ENCODE data around the gene GNPNAT1.

DNA sequence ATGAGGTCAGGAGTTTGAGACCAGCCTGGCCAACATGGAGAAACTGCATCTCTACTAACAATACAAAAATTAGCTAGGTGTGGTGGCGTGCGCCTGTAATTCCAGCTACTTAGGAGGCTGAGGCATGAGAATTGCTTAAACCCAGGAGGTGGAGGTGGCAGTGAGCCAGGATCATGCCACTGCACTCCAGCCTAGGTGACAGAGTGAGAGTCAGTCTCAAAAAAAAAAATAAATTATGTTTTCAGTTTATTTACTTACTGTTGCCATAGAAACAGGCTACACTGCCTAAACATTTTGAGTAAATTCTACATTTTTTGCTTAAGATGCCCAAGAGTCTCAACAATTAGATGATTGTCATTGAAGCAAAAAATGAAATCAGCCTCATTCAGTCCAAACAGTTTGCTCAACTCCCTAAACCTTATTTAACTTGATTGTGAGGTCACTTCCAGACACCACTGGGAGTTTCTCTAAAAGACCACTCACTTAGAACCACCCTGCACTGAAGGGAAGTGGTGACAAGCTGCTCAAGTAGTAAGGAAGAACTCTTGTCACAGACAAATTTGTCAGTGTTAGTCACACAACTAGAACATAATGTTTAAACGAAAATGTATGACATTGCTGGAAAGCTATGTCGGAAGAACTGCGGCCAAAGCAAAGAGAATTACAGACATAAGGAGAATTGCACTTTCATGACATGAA lies 9.8 kb upstream of the GNPNAT1 start:
- TF ChIP-seq, protein P1, sequence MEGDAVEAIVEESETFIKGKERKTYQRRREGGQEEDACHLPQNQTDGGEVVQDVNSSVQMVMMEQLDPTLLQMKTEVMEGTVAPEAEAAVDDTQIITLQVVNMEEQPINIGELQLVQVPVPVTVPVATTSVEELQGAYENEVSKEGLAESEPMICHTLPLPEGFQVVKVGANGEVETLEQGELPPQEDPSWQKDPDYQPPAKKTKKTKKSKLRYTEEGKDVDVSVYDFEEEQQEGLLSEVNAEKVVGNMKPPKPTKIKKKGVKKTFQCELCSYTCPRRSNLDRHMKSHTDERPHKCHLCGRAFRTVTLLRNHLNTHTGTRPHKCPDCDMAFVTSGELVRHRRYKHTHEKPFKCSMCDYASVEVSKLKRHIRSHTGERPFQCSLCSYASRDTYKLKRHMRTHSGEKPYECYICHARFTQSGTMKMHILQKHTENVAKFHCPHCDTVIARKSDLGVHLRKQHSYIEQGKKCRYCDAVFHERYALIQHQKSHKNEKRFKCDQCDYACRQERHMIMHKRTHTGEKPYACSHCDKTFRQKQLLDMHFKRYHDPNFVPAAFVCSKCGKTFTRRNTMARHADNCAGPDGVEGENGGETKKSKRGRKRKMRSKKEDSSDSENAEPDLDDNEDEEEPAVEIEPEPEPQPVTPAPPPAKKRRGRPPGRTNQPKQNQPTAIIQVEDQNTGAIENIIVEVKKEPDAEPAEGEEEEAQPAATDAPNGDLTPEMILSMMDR (IDR thresholded peaks at IDR 0.05 in 8 of 11, conservative IDR thresholded peaks at IDR 0.05 in 3 of 11), result no peak
- TF ChIP-seq POLR2A (IDR thresholded peaks at IDR 0.05) (no peak), POLR2AphosphoS5 (IDR thresholded peaks at IDR 0.05) (no peak)
